HUES64 (cell line): ENCODE measurements around the gene OR6C2.
"Not testable (repeated sequence)": the region's sequence is repeated elsewhere in the genome, so short reads cannot be mapped to it uniquely, and the experiment has no call there.

ENCODE experiments used
- H3K27ac ChIP-seq: 2 replicates; pipeline ENCODE4 v1.7.0; 2013; ENCODE audit warnings: low read depth, low read length, inconsistent platforms
- H3K27me3 ChIP-seq: 2 replicates; pipeline ENCODE4 v1.6.1; 2013; ENCODE audit warnings: mild to moderate bottlenecking, low read length; ENCODE audit not compliant: insufficient read depth
- H3K36me3 ChIP-seq: 2 replicates; pipeline ENCODE4 v1.6.1; 2013; ENCODE audit warnings: mild to moderate bottlenecking, low read length; ENCODE audit not compliant: insufficient read depth
- H3K4me1 ChIP-seq: 2 replicates; pipeline ENCODE4 v1.6.1; 2013; ENCODE audit warnings: mild to moderate bottlenecking, low read length, moderate library complexity; ENCODE audit not compliant: insufficient read depth
- H3K4me3 ChIP-seq: 2 replicates; pipeline ENCODE4 v1.5.1; 2013; ENCODE audit warnings: mild to moderate bottlenecking, low read length, moderate library complexity
- H3K9ac ChIP-seq: 2 replicates; pipeline ENCODE4 v1.6.1; 2013; ENCODE audit warnings: mild to moderate bottlenecking, low read depth, low read length
- H3K9me3 ChIP-seq: 2 replicates; pipeline ENCODE4 v1.6.1; 2013; ENCODE audit warnings: low read depth, low read length; ENCODE audit not compliant: insufficient read depth
- WGBS: fragments of 150-250, 120-280 bp; methylation state at CpG from one replicate; pipeline ENCODE4 v1.1.7; 2013; ENCODE audit warnings: missing lambda C conversion rate; 5-methylcytosine and 5-hydroxymethylcytosine counted together

Gene OR6C2

DNA sequence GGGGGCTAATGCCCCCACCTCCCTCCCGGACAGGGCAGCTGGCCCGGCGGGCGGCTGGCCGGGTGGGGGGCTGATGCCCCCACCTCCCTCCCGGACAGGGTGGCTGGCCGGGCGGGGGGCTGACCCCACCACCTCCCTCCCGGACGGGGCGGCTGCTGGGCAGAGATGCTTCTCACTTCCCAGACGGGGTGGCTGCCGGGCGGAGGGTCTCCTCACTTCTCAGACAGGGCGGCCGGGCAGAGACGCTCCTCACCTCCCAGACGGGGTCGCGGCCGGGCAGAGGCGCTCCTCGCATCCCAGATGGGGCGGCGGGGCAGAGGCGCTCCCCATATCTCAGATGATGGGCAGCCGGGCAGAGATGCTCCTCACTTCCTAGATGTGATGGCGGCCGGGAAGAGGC lies 35.3 kb downstream of the OR6C2 start:
- H3K27me3 ChIP-seq, H3K4me1 ChIP-seq, H3K4me3 ChIP-seq, H3K36me3 ChIP-seq, H3K27ac ChIP-seq, H3K9me3 ChIP-seq, H3K9ac ChIP-seq: not testable (repeated sequence)
- 95% methylated on average over 29 of the region's 29 CpGs for WGBS

DNA sequence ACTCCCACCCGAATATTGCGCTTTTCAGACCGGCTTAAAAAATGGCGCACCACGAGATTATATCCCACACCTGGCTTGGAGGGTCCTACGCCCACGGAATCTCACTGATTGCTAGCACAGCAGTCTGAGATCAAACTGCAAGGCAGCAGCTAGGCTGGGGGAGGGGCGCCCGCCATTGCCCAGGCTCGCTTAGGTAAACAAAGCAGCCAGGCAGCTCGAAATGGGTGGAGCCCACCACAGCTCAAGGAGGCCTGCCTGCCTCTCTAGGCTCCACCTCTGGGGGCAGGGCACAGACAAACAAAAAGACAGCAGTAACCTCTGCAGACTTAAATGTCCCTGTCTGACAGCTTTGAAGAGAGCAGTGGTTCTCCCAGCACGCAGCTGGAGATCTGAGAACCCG lies 40.4 kb downstream of the OR6C2 start:
- H3K36me3 ChIP-seq, H3K4me1 ChIP-seq, H3K27ac ChIP-seq, H3K9ac ChIP-seq, H3K4me3 ChIP-seq, H3K9me3 ChIP-seq, H3K27me3 ChIP-seq: not testable (repeated sequence)
- 60% methylated on average over 9 of the region's 13 CpGs for WGBS

DNA sequence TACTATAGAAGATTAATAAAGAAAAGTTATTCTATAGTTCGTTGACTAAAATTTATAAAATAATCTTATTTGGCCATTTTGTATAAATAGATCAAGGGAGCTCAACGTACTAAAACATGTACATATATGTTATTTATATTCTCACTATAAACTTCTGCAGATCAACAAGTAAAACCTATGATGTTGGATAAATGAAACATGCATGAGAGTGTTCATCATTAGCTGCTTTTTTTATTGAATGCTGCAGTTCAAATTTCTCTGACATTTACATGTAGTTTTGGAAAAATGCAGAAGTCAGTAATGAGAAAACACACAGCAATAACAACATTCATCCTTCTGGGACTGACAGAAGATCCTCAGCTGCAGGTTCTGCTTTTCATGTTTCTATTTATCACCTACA lies 48.2 kb downstream of the OR6C2 start, which contains the start of gene OR6C68:
OR6C68 (plus strand) TSS at position 301 of the 400 bp plus-strand sequence; CDS start at position 301, 0 bp downstream.
- H3K9me3 ChIP-seq = no peaks in the 10 kb centered on the region
- no peak within 1 kb of the TSS for H3K27ac ChIP-seq
- H3K9ac ChIP-seq = no peak within 1 kb of the TSS
- no CpG with 5 or more reads among the region's 2 CpGs for WGBS
- H3K4me3 ChIP-seq = no peak within 1 kb of the TSS
- H3K36me3 ChIP-seq = no peaks in the 10 kb centered on the region
- H3K4me1 ChIP-seq = no peaks in the 10 kb centered on the region
- H3K27me3 ChIP-seq = no peaks in the 10 kb centered on the region

DNA sequence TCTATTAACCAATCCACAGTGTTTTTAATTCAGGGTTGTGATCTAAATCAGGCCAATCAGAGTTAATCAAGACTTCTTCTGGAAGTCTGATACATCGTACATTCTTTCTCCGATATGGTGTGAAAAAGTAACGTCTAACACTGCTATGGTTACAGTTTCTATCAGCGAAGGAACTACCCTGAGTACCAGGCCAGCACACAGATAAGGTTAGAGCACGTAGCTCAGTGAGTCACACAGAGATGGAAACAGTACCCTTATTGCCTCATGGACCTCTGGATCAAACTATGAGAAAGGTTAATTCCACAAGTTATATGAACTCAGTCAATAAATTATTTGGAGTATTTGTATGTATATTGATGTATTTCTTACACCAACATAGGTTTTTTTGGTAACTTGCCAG lies 51.6 kb downstream of the OR6C2 start:
- no peaks in the 10 kb centered on the region for H3K36me3 ChIP-seq
- no peak overlapping the region for H3K9ac ChIP-seq
- H3K4me1 ChIP-seq = no peaks in the 10 kb centered on the region
- H3K27ac ChIP-seq = no peak overlapping the region
- no peak overlapping the region for H3K4me3 ChIP-seq
- H3K9me3 ChIP-seq = no peaks in the 10 kb centered on the region
- no peaks in the 10 kb centered on the region for H3K27me3 ChIP-seq
- WGBS = 95% methylated on average over 5 of the region's 5 CpGs

DNA sequence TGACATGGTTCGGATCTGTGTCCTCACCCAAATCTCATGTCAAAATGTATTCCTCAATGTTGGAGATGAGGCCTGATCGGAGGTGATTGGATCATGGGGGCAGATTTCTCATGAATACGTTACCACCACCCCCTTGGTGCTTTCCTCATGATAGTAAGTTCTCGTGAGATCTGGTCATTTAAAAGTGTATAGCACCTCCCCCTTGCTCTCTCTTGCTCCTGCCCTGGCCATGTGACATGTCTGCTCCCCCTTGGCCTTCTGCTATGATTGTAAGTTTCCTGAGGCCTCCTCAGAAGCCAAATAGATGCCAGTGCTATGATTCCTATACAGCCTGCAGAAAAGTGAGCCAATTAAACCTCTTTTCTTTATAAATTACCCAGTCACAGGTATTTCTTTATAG lies 55.4 kb downstream of the OR6C2 start:
- Histone ChIP-seq H3K4me3 (no peak overlapping the region), H3K9ac (no peak overlapping the region), H3K4me1 (no peaks in the 10 kb centered on the region), H3K9me3 (no peaks in the 10 kb centered on the region), H3K27ac (no peak overlapping the region), H3K36me3 (no peaks in the 10 kb centered on the region), H3K27me3 (no peaks in the 10 kb centered on the region)
- WGBS = 89% methylated on average over 4 of the region's 4 CpGs

DNA sequence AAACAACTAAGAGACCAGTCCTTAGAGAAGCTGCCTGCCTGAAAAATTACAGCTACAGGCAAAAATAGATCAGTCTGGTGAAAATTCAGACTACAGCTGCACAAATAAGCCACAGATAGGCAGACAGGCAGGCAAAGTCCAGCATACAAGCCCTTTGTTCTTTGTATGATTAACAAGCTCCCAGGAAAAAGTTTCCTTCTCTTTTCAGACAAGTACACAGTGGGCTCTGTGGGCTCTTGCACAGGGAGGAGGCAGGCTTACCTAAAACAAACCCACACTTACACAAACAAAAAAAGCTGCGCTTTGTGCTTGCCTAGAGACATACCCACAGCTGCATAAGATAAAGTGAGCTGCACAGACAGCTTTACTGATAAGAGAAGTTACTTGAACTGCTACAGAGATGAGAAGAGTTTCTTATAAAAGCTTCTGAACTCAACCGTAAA lies 56.0 kb downstream of the OR6C2 start:
- 85% methylated on average over 1 of the region's 2 CpGs for WGBS
- Histone ChIP-seq H3K27ac (no peak overlapping the region), H3K4me1 (no peaks in the 10 kb centered on the region), H3K27me3 (no peaks in the 10 kb centered on the region), H3K36me3 (no peaks in the 10 kb centered on the region), H3K9ac (no peak overlapping the region), H3K9me3 (no peaks in the 10 kb centered on the region), H3K4me3 (no peak overlapping the region)

DNA sequence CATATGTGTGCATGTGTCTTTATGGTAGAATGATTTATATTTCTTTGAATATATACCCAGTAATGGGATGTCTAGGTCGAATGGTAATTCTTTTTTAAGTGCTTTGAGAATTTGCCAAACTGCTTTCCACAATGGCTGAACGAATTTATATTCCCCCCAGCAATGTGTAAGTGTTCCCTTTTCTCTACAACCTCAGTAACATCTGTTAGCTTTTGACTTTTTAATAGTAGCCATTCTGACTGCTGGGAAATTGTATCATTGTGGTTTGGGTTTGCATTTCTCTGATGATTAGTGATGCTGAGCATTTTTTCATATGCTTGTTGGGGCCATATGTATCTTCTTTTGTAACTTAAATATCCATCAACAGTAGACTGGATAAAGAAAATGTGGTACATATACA lies 57.7 kb downstream of the OR6C2 start:
- H3K27ac ChIP-seq = no peak overlapping the region
- 78% methylated on average over 2 of the region's 2 CpGs for WGBS
- no peak overlapping the region for H3K4me3 ChIP-seq
- no peaks in the 10 kb centered on the region for H3K27me3 ChIP-seq
- no peaks in the 10 kb centered on the region for H3K36me3 ChIP-seq
- H3K4me1 ChIP-seq = no peaks in the 10 kb centered on the region
- no peaks in the 10 kb centered on the region for H3K9me3 ChIP-seq
- H3K9ac ChIP-seq = no peak overlapping the region
